ENCODE measurements around the gene CSF1R. TPM values are rescaled to one million over a fixed set of nuclear protein-coding genes. Genes with fewer than 3 reads are reported as not detected.
A peak's percentile ranks its signal among the peaks of the same experiment; 100 is the strongest.

The CSF1R gene
- total RNA-seq, 1 experiment from 2014 or later, result 5.8 TPM

DNA sequence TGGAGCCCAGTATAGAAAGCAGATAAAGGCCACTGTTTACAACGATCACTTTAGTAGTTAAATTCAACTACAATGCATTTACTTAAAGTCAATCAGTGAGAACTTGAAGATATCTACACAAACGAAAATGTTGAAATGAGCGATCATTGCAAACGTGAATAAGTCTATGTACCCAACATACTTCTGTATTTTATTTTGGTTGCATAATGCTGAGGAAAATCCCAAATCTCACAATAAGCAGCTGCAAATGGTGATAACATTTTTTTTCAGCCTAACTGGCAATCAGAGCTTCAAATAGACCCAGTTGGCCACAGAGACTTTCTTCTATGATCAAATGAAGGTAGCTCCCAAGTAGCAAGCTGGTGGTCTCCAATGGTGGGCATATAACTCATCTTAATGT is 37.2 kb upstream of the CSF1R start:
- POLR2A ChIA-PET, result no interaction called here
- TF ChIP-seq CTCF (IDR thresholded peaks at IDR 0.05; ENCODE audit: insufficient read depth in 1 of 2, low read depth in 1 of 2, low read length in 1 of 2, severe bottlenecking in 1 of 2, unreplicated experiment in 1 of 2), result no peak
- no peaks in the 10 kb centered on the region for H3K27me3 ChIP-seq (replicated peaks; ENCODE audit: control insufficient read depth, insufficient read depth, low read length)
- H3K9me3 ChIP-seq, result no peaks in the 10 kb centered on the region
- CTCF ChIA-PET, result interaction anchor here (1.0 to 1.1 kb wide), 2 partner anchors 48 to 123 kb away, joined by 3 read pairs; partner anchors contain the start of genes HMGXB3 and TIGD6
- H3K4me3 ChIP-seq (ENCODE audit: low read depth, low read length), result no peak overlapping the region
- intact Hi-C loops (cut with micrococcal nuclease; ENCODE audit: unreplicated experiment), result loop anchor here (2.0 to 10.0 kb wide), 2 partner anchors 79 to 289 kb away; no protein-coding TSS in a partner anchor
- Mint-ChIP-seq H3K9me3 (ENCODE audit: unreplicated experiment) (no peaks in the 10 kb centered on the region), H3K4me1 (ENCODE audit: low read depth, unreplicated experiment) (peaks cover 8% of the 10 kb centered on the region), H3K27ac (ENCODE audit: unreplicated experiment) (no peak overlapping the region), H3K36me3 (ENCODE audit: insufficient read depth, unreplicated experiment) (no peaks in the 10 kb centered on the region), H3K27me3 (ENCODE audit: insufficient read depth, unreplicated experiment) (no peaks in the 10 kb centered on the region), H3K4me3 (ENCODE audit: unreplicated experiment) (no peak overlapping the region)
- no peaks in the 10 kb centered on the region for H3K36me3 ChIP-seq (ENCODE audit: control insufficient read depth, insufficient read depth, low read length)
- peaks cover 9% of the 10 kb centered on the region for H3K4me1 ChIP-seq
- no TSS peak for BruUV-seq (replicated peaks)
- no peak for DNase-seq

- BruUV-seq (replicated peaks), result no TSS peak
- intact Hi-C loops (cut with micrococcal nuclease; ENCODE audit: unreplicated experiment), result loop anchor here (1.0 to 10.0 kb wide), 3 partner anchors 48 to 288 kb away; no protein-coding TSS in a partner anchor
- Mint-ChIP-seq H3K36me3 (ENCODE audit: insufficient read depth, unreplicated experiment) (no peaks in the 10 kb centered on the region), H3K4me1 (ENCODE audit: low read depth, unreplicated experiment) (peaks cover 8% of the 10 kb centered on the region), H3K9me3 (ENCODE audit: unreplicated experiment) (no peaks in the 10 kb centered on the region), H3K27ac (ENCODE audit: unreplicated experiment) (no peak overlapping the region), H3K27me3 (ENCODE audit: insufficient read depth, unreplicated experiment) (no peaks in the 10 kb centered on the region), H3K4me3 (ENCODE audit: unreplicated experiment) (no peak overlapping the region)
- Histone ChIP-seq H3K36me3 (ENCODE audit: control insufficient read depth, insufficient read depth, low read length) (no peaks in the 10 kb centered on the region), H3K9me3 (no peaks in the 10 kb centered on the region), H3K4me1 (peaks cover 11% of the 10 kb centered on the region), H3K27me3 (replicated peaks; ENCODE audit: control insufficient read depth, insufficient read depth, low read length) (no peaks in the 10 kb centered on the region), H3K4me3 (ENCODE audit: low read depth, low read length) (no peak overlapping the region)
- CTCF ChIA-PET, result interaction anchor here (0.6 to 1.2 kb wide), 8 partner anchors 10 to 408 kb away, joined by 3 to 9 read pairs (median 4); partner anchors contain the start of genes HMGXB3 and TIGD6
- DNase-seq, result no peak
- TF ChIP-seq CTCF (IDR thresholded peaks at IDR 0.05; ENCODE audit: insufficient read depth in 1 of 2, low read depth in 1 of 2, low read length in 1 of 2, severe bottlenecking in 1 of 2, unreplicated experiment in 1 of 2), result no peak
- POLR2A ChIA-PET, result no interaction called here
These were observed 36.5 kb upstream of the CSF1R start for GRCh38 chr5:150122536-150123481.

- intact Hi-C loops (cut with micrococcal nuclease; ENCODE audit: unreplicated experiment), result loop anchor here (1.0 to 10.0 kb wide), 3 partner anchors 47 to 287 kb away; no protein-coding TSS in a partner anchor
- POLR2A ChIA-PET, result no interaction called here
- Histone ChIP-seq H3K4me3 (ENCODE audit: low read depth, low read length) (no peak overlapping the region), H3K4me1 (peaks cover 18% of the 10 kb centered on the region), H3K36me3 (ENCODE audit: control insufficient read depth, insufficient read depth, low read length) (no peaks in the 10 kb centered on the region), H3K9me3 (no peaks in the 10 kb centered on the region), H3K27me3 (replicated peaks; ENCODE audit: control insufficient read depth, insufficient read depth, low read length) (no peaks in the 10 kb centered on the region)
- no peaks in the 10 kb centered on the region for H3K9me3 Mint-ChIP-seq (ENCODE audit: unreplicated experiment)
- H3K27ac Mint-ChIP-seq (ENCODE audit: unreplicated experiment), result peak overlapping the region; percentile 2
- H3K4me1 Mint-ChIP-seq (ENCODE audit: low read depth, unreplicated experiment), result peaks cover 10% of the 10 kb centered on the region
- CTCF ChIA-PET, result interaction anchor here (0.6 to 1.2 kb wide), 6 partner anchors 9 to 409 kb away, joined by 4 to 9 read pairs (median 5); no protein-coding TSS in a partner anchor
- BruUV-seq (replicated peaks), result no TSS peak
- DNase-seq, result peak; percentile 74 to 75
- H3K36me3 Mint-ChIP-seq (ENCODE audit: insufficient read depth, unreplicated experiment), result no peaks in the 10 kb centered on the region
- TF ChIP-seq CTCF (IDR thresholded peaks at IDR 0.05; ENCODE audit: insufficient read depth in 1 of 2, low read depth in 1 of 2, low read length in 1 of 2, severe bottlenecking in 1 of 2, unreplicated experiment in 1 of 2), result peak; percentile 66 to 72
- H3K27me3 Mint-ChIP-seq (ENCODE audit: insufficient read depth, unreplicated experiment), result no peaks in the 10 kb centered on the region
- no peak overlapping the region for H3K4me3 Mint-ChIP-seq (ENCODE audit: unreplicated experiment)
These were observed 35.8 kb upstream of the CSF1R start for GRCh38 chr5:150122158-150122510.
